H1 (cell line): Measurements from ENCODE around the gene MEIS3. TPM values are rescaled to one million over a fixed set of nuclear protein-coding genes. Genes with fewer than 3 reads are reported as not detected.

Source experiments
- CTCF ChIA-PET: fragments of 300-600 bp; sonication (Branson Sonifier 250); formaldehyde crosslinking; loops from one replicate; lab custom pipeline; 2021; ENCODE audit not compliant: partially characterized antibody; lab: Charles Lee
- POLR2A ChIA-PET: fragments of 300-600 bp; sonication (Branson Sonifier 250); formaldehyde crosslinking; loops from one replicate; lab custom pipeline; 2021; ENCODE audit warnings: inconsistent platforms; ENCODE audit not compliant: partially characterized antibody; lab: Charles Lee
- DNase-seq, 2 experiments: peaks; one replicate each; pipeline versions ENCODE4 v3.0.0 to v3.0.0-alpha.2; 2010 to 2022; ENCODE audit warnings: low spot score in 2 of 2, low read depth in 1 of 2, mixed read lengths in 1 of 2
- FAIRE-seq: peaks from 2 replicates; lab custom pipeline; 2011; peaks lifted over from hg19 to GRCh38; lab: Jason Lieb, UNC
- H2AFZ ChIP-seq: 2 replicates; pipeline ENCODE4 v1.8.1; 2012; ENCODE audit warnings: low read length, inconsistent platforms
- H2AK5ac ChIP-seq: 2 replicates; pipeline ENCODE4 v1.6.1; 2013; ENCODE audit warnings: low read depth, low read length
- H2BK120ac ChIP-seq: replicated peaks from 2 replicates; pipeline ENCODE3; 2013; ENCODE audit warnings: low read depth, low read length, inconsistent platforms
- H2BK12ac ChIP-seq: 2 replicates; pipeline ENCODE4 v1.6.1; 2013; ENCODE audit warnings: low read depth, low read length
- H2BK15ac ChIP-seq: 2 replicates; pipeline ENCODE4 v1.6.1; 2013; ENCODE audit warnings: low read length
- H2BK20ac ChIP-seq: 2 replicates; pipeline ENCODE4 v1.6.1; 2013; ENCODE audit warnings: low read length
- H2BK5ac ChIP-seq: 2 replicates; pipeline ENCODE4 v1.6.1; 2013; ENCODE audit warnings: low read depth, low read length
- H3K14ac ChIP-seq: 2 replicates; pipeline ENCODE4 v1.6.1; 2013; ENCODE audit warnings: inconsistent platforms; ENCODE audit not compliant: insufficient read length
- H3K18ac ChIP-seq: 2 replicates; pipeline ENCODE4 v1.6.1; 2013; ENCODE audit warnings: low read length; ENCODE audit errors: extremely low read depth
- H3K23ac ChIP-seq: 2 replicates; pipeline ENCODE4 v1.6.1; 2013; ENCODE audit warnings: inconsistent platforms; ENCODE audit not compliant: insufficient read length
- H3K23me2 ChIP-seq: 2 replicates; pipeline ENCODE4 v1.6.1; 2013; ENCODE audit warnings: low read depth, low read length
- H3K27ac ChIP-seq: 2 replicates; pipeline ENCODE4 v1.6.1; 2011; ENCODE audit warnings: low read depth, low read length, inconsistent platforms
- H3K27me3 ChIP-seq, 4 experiments: replicated peaks in 1 of 4; 1 replicate in 1 of 4; 2 replicates in 3 of 4; pipeline versions ENCODE4 v1.6.1 to v1.8.1; 2011 to 2013; ENCODE audit warnings: low read length in 3 of 4, mild to moderate bottlenecking in 3 of 4, inconsistent platforms in 2 of 4, mixed read lengths in 2 of 4, moderate library complexity in 1 of 4; ENCODE audit not compliant: control insufficient read depth in 3 of 4, insufficient read depth in 3 of 4; ENCODE audit errors: extremely low read depth in 1 of 4
- H3K36me3 ChIP-seq, 4 experiments: 2 replicates each; pipeline versions ENCODE4 v1.6.1 to v1.8.1; 2011 to 2013; ENCODE audit warnings: mild to moderate bottlenecking in 4 of 4, low read length in 3 of 4, moderate library complexity in 2 of 4, control low read depth in 1 of 4, inconsistent platforms in 1 of 4; ENCODE audit not compliant: insufficient read depth in 4 of 4, control insufficient read depth in 2 of 4
- H3K4ac ChIP-seq: replicated peaks from 2 replicates; pipeline ENCODE3; 2013; ENCODE audit warnings: low read length, low read depth, mixed read lengths, inconsistent platforms; ENCODE audit not compliant: insufficient read length
- H3K4me1 ChIP-seq, 4 experiments: replicated peaks in 1 of 4; 1 replicate in 1 of 4; 2 replicates in 3 of 4; pipeline versions ENCODE4 v1.6.1 to v1.8.1; 2011 to 2013; ENCODE audit warnings: low read length in 3 of 4, inconsistent platforms in 2 of 4, mixed read lengths in 1 of 4; ENCODE audit not compliant: insufficient read depth in 4 of 4, control insufficient read depth in 3 of 4
- H3K4me2 ChIP-seq, 2 experiments: 2 replicates each; pipeline versions ENCODE4 v1.6.1 to v1.8.1; 2011 to 2013; ENCODE audit warnings: low read depth in 2 of 2, low read length in 2 of 2, control low read depth in 1 of 2, inconsistent platforms in 1 of 2, mild to moderate bottlenecking in 1 of 2; ENCODE audit not compliant: insufficient read depth in 1 of 2
- H3K4me3 ChIP-seq, 4 experiments: fragments of 200-600, 300-600 bp in 1 of 4; sonication (generic), shearing (Covaris generic), sonication (Bioruptor Twin) in 1 of 4; 2 replicates each; pipeline versions ENCODE4 v1.5.1 to v1.8.1; 2011 to 2016; ENCODE audit warnings: low read length in 4 of 4, low read depth in 3 of 4, control low read depth in 2 of 4, inconsistent platforms in 2 of 4, mild to moderate bottlenecking in 2 of 4, mixed read lengths in 1 of 4, moderate library complexity in 1 of 4; ENCODE audit not compliant: insufficient read depth in 2 of 4; ENCODE audit errors: extremely low read depth in 1 of 4
- H3K56ac ChIP-seq: replicated peaks from 2 replicates; pipeline ENCODE3; 2013; ENCODE audit warnings: low read depth, mild to moderate bottlenecking, mixed read lengths, low read length, inconsistent platforms; ENCODE audit not compliant: insufficient read length
- H3K79me1 ChIP-seq: 2 replicates; pipeline ENCODE4 v1.6.1; 2013; ENCODE audit warnings: low read depth, low read length, control low read depth
- H3K79me2 ChIP-seq, 2 experiments: 2 replicates each; pipeline versions ENCODE4 v1.6.1 to v1.8.1; 2012 to 2013; ENCODE audit warnings: low read length in 2 of 2, mild to moderate bottlenecking in 2 of 2, inconsistent platforms in 1 of 2; ENCODE audit not compliant: insufficient read depth in 2 of 2, control insufficient read depth in 1 of 2
- H3K9ac ChIP-seq, 4 experiments: replicated peaks in 1 of 4; 1 replicate in 1 of 4; 2 replicates in 3 of 4; pipeline versions ENCODE4 v1.6.1 to v1.8.1; 2011 to 2013; ENCODE audit warnings: low read depth in 3 of 4, low read length in 3 of 4, control low read depth in 2 of 4, mild to moderate bottlenecking in 2 of 4, moderate library complexity in 2 of 4, inconsistent platforms in 1 of 4; ENCODE audit errors: extremely low read depth in 1 of 4
- H3K9me3 ChIP-seq, 2 experiments: 2 replicates each; pipeline versions ENCODE4 v1.6.1 to v1.8.1; 2012 to 2013; ENCODE audit warnings: mild to moderate bottlenecking in 2 of 2, moderate library complexity in 2 of 2, control low read depth in 1 of 2, inconsistent platforms in 1 of 2, low read depth in 1 of 2, low read length in 1 of 2, mixed read lengths in 1 of 2; ENCODE audit not compliant: insufficient read depth in 2 of 2
- H4K20me1 ChIP-seq, 2 experiments: replicated peaks in 1 of 2; 2 replicates each; pipeline versions ENCODE3 to v1.8.1; 2011 to 2013; ENCODE audit warnings: inconsistent platforms in 2 of 2, low read length in 2 of 2, mild to moderate bottlenecking in 1 of 2; ENCODE audit not compliant: insufficient read depth in 2 of 2, control insufficient read depth in 1 of 2
- H4K5ac ChIP-seq: 2 replicates; pipeline ENCODE4 v1.6.1; 2013; ENCODE audit warnings: low read length, low read depth, mixed read lengths, inconsistent platforms; ENCODE audit not compliant: insufficient read length
- H4K8ac ChIP-seq: 2 replicates; pipeline ENCODE4 v1.8.0; 2013; ENCODE audit warnings: mild to moderate bottlenecking, moderate library complexity, low read length, inconsistent platforms; ENCODE audit not compliant: insufficient read depth; ENCODE audit errors: extremely low read depth
- H4K91ac ChIP-seq: replicated peaks from 2 replicates; pipeline ENCODE3; 2013; ENCODE audit warnings: low read length, mixed read lengths, inconsistent platforms; ENCODE audit not compliant: insufficient read length
- KDM1A ChIP-seq: fragments of 200-600, 300-600 bp; sonication (generic); IDR thresholded peaks from 2 replicates; pipeline ENCODE4 v1.7.1; 2016; ENCODE audit warnings: mild to moderate bottlenecking, low read length, borderline replicate concordance
- POLR2AphosphoS5 ChIP-seq: IDR thresholded peaks from 2 replicates; pipeline ENCODE4 v1.6.1; 2011; ENCODE audit warnings: low read depth, low read length
- SP1 ChIP-seq: IDR thresholded peaks from 2 replicates; pipeline ENCODE4 v1.6.1; 2011; ENCODE audit warnings: low read depth, low read length
- TAF1 ChIP-seq: IDR thresholded peaks from 2 replicates; pipeline ENCODE4 v1.6.1; 2011; ENCODE audit warnings: mild to moderate bottlenecking, low read depth, low read length
- TBP ChIP-seq: IDR thresholded peaks from 2 replicates; pipeline ENCODE4 v1.6.1; 2011; ENCODE audit warnings: low read depth, low read length, improper control_type of control experiment
- TCF12 ChIP-seq: IDR thresholded peaks from 2 replicates; pipeline ENCODE4 v1.6.1; 2011; ENCODE audit warnings: low read depth, mild to moderate bottlenecking, low read length
- TEAD4 ChIP-seq: IDR thresholded peaks from 2 replicates; pipeline ENCODE4 v1.6.1; 2012; ENCODE audit warnings: low read depth, low read length, inconsistent platforms, mixed read lengths
- WGBS, 2 experiments: shearing (Covaris generic) in 1 of 2; methylation state at CpG; one replicate each; pipeline versions ENCODE4 v1.1.6 to v1.1.7; 2013 to 2015; ENCODE audit warnings: low lambda C conversion rate in 2 of 2, mixed read lengths in 2 of 2, inconsistent platforms in 1 of 2, low coverage in 1 of 2, missing lambda C conversion rate in 1 of 2; ENCODE audit not compliant: insufficient replicate concordance in 2 of 2, insufficient coverage in 1 of 2, insufficient read length in 1 of 2; ENCODE audit errors: extremely low coverage in 1 of 2, missing lambda C conversion rate in 1 of 2; 5-methylcytosine and 5-hydroxymethylcytosine counted together
- polyA plus RNA-seq, 7 experiments: library from polyadenylated mRNA; depleted of rRNA in 3 of 7; stranded (reverse) in 5 of 7; unstranded in 2 of 7; fragments of >200 nt in 5 of 7; fragments of 200-250 nt in 2 of 7; gene quantifications; 1 replicate in 5 of 7; 2 replicates in 1 of 7; 4 replicates in 1 of 7; pipeline versions ENCODE4 v1.2.1 to v1.2.3, GENCODE V29; 2011 to 2013; ENCODE audit warnings: missing spikeins in 2 of 7, mixed read lengths in 2 of 7
- total RNA-seq: library from RNA; stranded (reverse); fragmentation: NEBNext Ultra II Directional; extraction: Animal tissue kit (Norgen Biotek cat#: 25700); gene quantifications from 2 replicates; pipeline ENCODE4 v1.2.1, GENCODE V29; 2021

MEIS3 gene
- total and polyA plus RNA-seq, 2 of the 8 experiments (the other 6 are each of a cell fraction or from before 2014, with no cell fraction given): 24.5 to 28.2 TPM

DNA sequence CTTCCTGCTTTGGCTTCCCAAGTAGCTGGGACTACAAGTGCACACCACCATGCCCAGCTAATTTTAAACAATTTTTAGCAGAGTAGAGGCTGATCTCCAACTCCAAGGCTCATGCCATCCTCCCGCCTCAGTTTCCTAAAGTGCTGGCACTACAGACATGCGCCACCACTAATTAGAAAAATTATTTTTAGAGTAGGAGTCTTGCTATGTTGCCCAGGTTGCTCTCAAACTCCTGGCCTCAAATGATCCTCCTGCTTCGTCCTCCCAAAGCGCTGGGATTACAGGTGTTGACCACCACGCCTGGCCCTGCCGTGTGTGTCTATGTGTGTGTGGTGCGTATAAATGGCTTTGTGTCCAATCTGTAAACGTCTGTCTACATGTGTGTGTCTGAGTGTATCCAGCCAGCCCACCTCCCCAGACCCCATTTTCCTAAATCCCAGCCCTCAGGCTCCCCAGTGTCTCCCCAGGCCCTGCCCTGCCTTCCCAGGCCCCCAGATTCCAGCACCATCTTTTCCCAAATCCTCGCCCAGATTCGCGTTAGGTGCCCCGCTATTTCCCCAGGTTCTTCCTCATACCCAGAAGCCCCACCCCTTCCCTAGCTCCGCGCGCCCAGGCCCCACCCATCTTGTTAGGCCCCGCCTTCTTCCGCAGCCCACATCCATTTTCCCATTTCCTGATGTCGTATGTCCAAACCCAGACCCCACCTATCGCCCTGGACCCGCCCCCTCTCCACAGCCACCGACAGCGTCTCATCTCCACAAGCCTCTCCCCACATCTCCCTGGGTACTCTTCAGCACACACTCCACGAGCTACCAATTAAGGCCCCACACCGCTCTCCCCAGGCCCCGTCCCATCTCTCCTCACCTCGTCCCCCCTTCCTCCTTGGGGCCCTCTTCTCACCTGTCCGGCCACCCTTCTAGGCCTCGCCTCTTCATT is 27.5 kb upstream of the MEIS3 start:
- peak overlapping the region; percentile 56 to 79 (median 70) for H3K4me3 ChIP-seq
- H3K23ac ChIP-seq: no peak overlapping the region
- peak; percentile 60 for FAIRE-seq

More for the DNA sequence above, 27.5 kb upstream of the MEIS3 start:
- Histone ChIP-seq H2AFZ (no peak overlapping the region), H3K9me3 (no peaks in the 10 kb centered on the region), H2BK12ac (peak overlapping the region; percentile 80; the same call in 1 of the 2 replicates), H3K18ac (peak overlapping the region; percentile 24), H2BK20ac (no peak overlapping the region), H4K5ac (peak overlapping the region; percentile 44), H2BK15ac (no peak overlapping the region; the same call in 1 of the 2 replicates), H3K27ac (peak overlapping the region; percentile 56; the same call in 1 of the 2 replicates), H3K14ac (no peak overlapping the region), H4K91ac (no peak overlapping the region), H2BK5ac (peak overlapping the region; percentile 94), H3K27me3 (peaks cover 0 to 9% (median 9%) of the 10 kb centered on the region in 4 experiments; a peak in 5 of 7 replicates), H2BK120ac (peak overlapping the region; percentile 54), H3K9ac (peak overlapping the region in 1 of 4 experiments; percentile 65; a peak in 2 of 7 replicates), H4K20me1 (peaks cover 2 to 19% of the 10 kb centered on the region in 2 experiments), H3K4me1 (peaks cover 7 to 18% (median 11%) of the 10 kb centered on the region in 4 experiments), H3K4me2 (peak overlapping the region; percentile 79 to 89), H3K79me2 (no peaks in the 10 kb centered on the region), H3K56ac (no peak overlapping the region), H3K23me2 (peaks cover 18% of the 10 kb centered on the region; the same call in 1 of the 2 replicates), H2AK5ac (no peak overlapping the region), H3K79me1 (no peaks in the 10 kb centered on the region; the same call in 1 of the 2 replicates), H3K4ac (no peak overlapping the region), H3K36me3 (no peaks in the 10 kb centered on the region), H4K8ac (peak overlapping the region; percentile 75)
- WGBS, 2 experiments: 22% methylated on average over 28 of the region's 28 CpGs; no CpG with 5 or more reads in 1 of the 2 experiments
- DNase-seq: peak; percentile 79 to 93
- TF ChIP-seq TEAD4: peak; percentile 38; the same call in 1 of the 2 replicates
- TF ChIP-seq TBP: no peak
- peak; percentile 90 for TF ChIP-seq SP1
- TF ChIP-seq POLR2AphosphoS5: peak; percentile 26; the same call in 1 of the 2 replicates
- TF ChIP-seq KDM1A: peak; percentile 21; the same call in 1 of the 2 replicates
- TF ChIP-seq TCF12: no peak
- TF ChIP-seq TAF1: peak; percentile 30; the same call in 1 of the 2 replicates
- CTCF ChIA-PET: interaction anchor here (0.9 to 24.5 kb wide), 9 partner anchors 10 to 261 kb away, joined by 3 to 436 read pairs (median 7); partner anchors contain the start of genes EHD2, KPTN and NAPA
- POLR2A ChIA-PET: interaction anchor here (0.7 to 3.8 kb wide), 19 partner anchors 8 to 306 kb away, joined by 3 to 29 read pairs (median 4); partner anchors contain the start of genes DHX34, KPTN and SLC8A2
